NCI-H524 (cell line): ENCODE data around the gene LAMA1.

Experiments used
- DNase-seq, 2 experiments: peaks; one replicate each; lab custom pipeline; 2025; lab: John Stamatoyannopoulos, UW

The LAMA1 gene

GRCh38 chr18:7105268-7105667, 12.3 kb downstream of the LAMA1 start:
- DNase-seq: no peak

- no peak for DNase-seq
Observed at GRCh38 chr18:7104649-7105048, 12.9 kb downstream of the LAMA1 start.

GRCh38 chr18:7102131-7102530, 15.5 kb downstream of the LAMA1 start:
- peak in 1 of 2 experiments; percentile 18 for DNase-seq

GRCh38 chr18:7096838-7097237, 20.8 kb downstream of the LAMA1 start:
- DNase-seq: no peak

- no peak for DNase-seq
Observed at GRCh38 chr18:7094427-7094826, 23.2 kb downstream of the LAMA1 start.

GRCh38 chr18:7090771-7091170, 26.8 kb downstream of the LAMA1 start:
- DNase-seq: no peak

- DNase-seq: no peak
Observed at GRCh38 chr18:7089369-7089768, 28.2 kb downstream of the LAMA1 start.

- DNase-seq: no peak
Observed at GRCh38 chr18:7084080-7085065, 33.2 kb downstream of the LAMA1 start.

GRCh38 chr18:7082671-7083070, 34.9 kb downstream of the LAMA1 start:
- DNase-seq: no peak

- no peak for DNase-seq
Observed at GRCh38 chr18:7079231-7079630, 38.4 kb downstream of the LAMA1 start.

- no peak for DNase-seq
Observed at GRCh38 chr18:7072593-7072992, 45.0 kb downstream of the LAMA1 start.

- peak; percentile 32 to 59 for DNase-seq
Observed at GRCh38 chr18:7071600-7071999, 46.0 kb downstream of the LAMA1 start.

GRCh38 chr18:7070466-7070865, 47.1 kb downstream of the LAMA1 start:
- no peak for DNase-seq

GRCh38 chr18:7068871-7069590, 48.6 kb downstream of the LAMA1 start:
- DNase-seq: no peak

GRCh38 chr18:7066965-7067555, 50.5 kb downstream of the LAMA1 start:
- no peak for DNase-seq

GRCh38 chr18:7065736-7066135, 51.9 kb downstream of the LAMA1 start:
- no peak for DNase-seq

GRCh38 chr18:7064346-7064745, 53.3 kb downstream of the LAMA1 start:
- no peak for DNase-seq

- DNase-seq: no peak
Observed at GRCh38 chr18:7062811-7063210, 54.8 kb downstream of the LAMA1 start.

- no peak for DNase-seq
Observed at GRCh38 chr18:7062236-7062635, 55.4 kb downstream of the LAMA1 start.

GRCh38 chr18:7059276-7059675, 58.3 kb downstream of the LAMA1 start:
- DNase-seq: no peak

- DNase-seq: no peak
Observed at GRCh38 chr18:7056026-7056425, 61.6 kb downstream of the LAMA1 start.

GRCh38 chr18:7049951-7050350, 67.6 kb downstream of the LAMA1 start:
- DNase-seq: no peak

GRCh38 chr18:7048081-7048480, 69.5 kb downstream of the LAMA1 start:
- no peak for DNase-seq
